Renal pelvis (tissue), 4 donors: ENCODE data around the gene SLC16A2. TPM values are rescaled to one million over a fixed set of nuclear protein-coding genes. Genes with fewer than 3 reads are reported as not detected.
A peak's percentile ranks its signal among the peaks of the same experiment; 100 is the strongest.

Experiments
- DNase-seq: peaks from one replicate; pipeline ENCODE4 v3.0.0-alpha.2; 2013
- polyA plus RNA-seq, 3 donors: library from polyadenylated mRNA; unstranded; fragments of 120-200 nt; gene quantifications; one replicate each; pipeline ENCODE4 v1.2.1, GENCODE V29; 2013; ENCODE audit not compliant: insufficient read length in 3 of 3

Gene SLC16A2
- polyA plus RNA-seq, 3 donors: 24.1 to 31.1 (median 26.1) TPM

- no peak for DNase-seq
These were observed 113.3 kb downstream of the SLC16A2 start for GRCh38 chrX:74534569-74535038.

GRCh38 chrX:74535086-74535407 lies 113.8 kb downstream of the SLC16A2 start:
- DNase-seq: no peak

GRCh38 chrX:74535408-74536151 lies 114.3 kb downstream of the SLC16A2 start:
- DNase-seq: peak; percentile 60

GRCh38 chrX:74536152-74536831 lies 115.0 kb downstream of the SLC16A2 start:
- DNase-seq: peak; percentile 84

GRCh38 chrX:74536832-74537371 lies 115.6 kb downstream of the SLC16A2 start:
- DNase-seq: peak; percentile 63

- no peak for DNase-seq
These were observed 119.4 kb downstream of the SLC16A2 start for GRCh38 chrX:74540635-74541249.

- DNase-seq: no peak
These were observed 124.7 kb downstream of the SLC16A2 start for GRCh38 chrX:74545880-74546523.

GRCh38 chrX:74546984-74547383 lies 125.7 kb downstream of the SLC16A2 start:
- no peak for DNase-seq

GRCh38 chrX:74550295-74550802 lies 129.1 kb downstream of the SLC16A2 start:
- peak; percentile 66 for DNase-seq

GRCh38 chrX:74551934-74552333 lies 130.6 kb downstream of the SLC16A2 start:
- no peak for DNase-seq

GRCh38 chrX:74557378-74557777 lies 136.1 kb downstream of the SLC16A2 start:
- no peak for DNase-seq

- DNase-seq: no peak
These were observed 156.8 kb downstream of the SLC16A2 start for GRCh38 chrX:74578137-74578536.

- DNase-seq: no peak
These were observed 158.4 kb downstream of the SLC16A2 start for GRCh38 chrX:74579597-74580198.

Other genes with a start within 250 kb of the SLC16A2 start
- gene ZCCHC13, start 117.3 kb upstream of the SLC16A2 start, polyA plus RNA-seq: not detected
- 10 to 100 TPM; 25.8 to 33.9 (median 30.7) TPM for gene RLIM, start 193.1 kb downstream of the SLC16A2 start, polyA plus RNA-seq